NCI-H1105 (cell line): ENCODE results near the gene CRABP1.

Experiments used
- DNase-seq: peaks from one replicate; lab custom pipeline; 2025; lab: John Stamatoyannopoulos, UW

The CRABP1 gene

GRCh38 chr15:78340231-78341056, at the start of gene CRABP1:
TSS of gene CRABP1 (plus strand) at chr15:78340353. CDS start at chr15:78340429, 76 bp downstream.
- DNase-seq: no peak

- DNase-seq: no peak
Observed at GRCh38 chr15:78291052-78291451, 49.1 kb upstream of the CRABP1 start.

- no peak for DNase-seq
Observed at GRCh38 chr15:78291698-78292097, 48.5 kb upstream of the CRABP1 start.

- DNase-seq: no peak
Observed at GRCh38 chr15:78292219-78292618, 47.9 kb upstream of the CRABP1 start.

- peak; percentile 77 for DNase-seq
Observed at GRCh38 chr15:78299101-78299930, 40.8 kb upstream of the CRABP1 start, which contains the start of gene SKIC8. TSS of gene SKIC8 (minus strand) at chr15:78299609. CDS start at chr15:78295686, 3,923 bp downstream.

GRCh38 chr15:78301326-78301725, 38.8 kb upstream of the CRABP1 start:
- DNase-seq: no peak

- no peak for DNase-seq
Observed at GRCh38 chr15:78301828-78302227, 38.3 kb upstream of the CRABP1 start.

- DNase-seq: no peak
Observed at GRCh38 chr15:78302579-78303312, 37.4 kb upstream of the CRABP1 start.

- DNase-seq: no peak
Observed at GRCh38 chr15:78304216-78305066, 35.7 kb upstream of the CRABP1 start.

GRCh38 chr15:78306176-78306774, 33.9 kb upstream of the CRABP1 start:
- DNase-seq: no peak

- no peak for DNase-seq
Observed at GRCh38 chr15:78307976-78308375, 32.2 kb upstream of the CRABP1 start.

- peak; percentile 65 for DNase-seq
Observed at GRCh38 chr15:78308422-78309032, 31.6 kb upstream of the CRABP1 start.

GRCh38 chr15:78311292-78311691, 28.9 kb upstream of the CRABP1 start:
- no peak for DNase-seq

GRCh38 chr15:78312536-78312935, 27.6 kb upstream of the CRABP1 start:
- no peak for DNase-seq

GRCh38 chr15:78312957-78313356, 27.2 kb upstream of the CRABP1 start:
- DNase-seq: no peak

GRCh38 chr15:78313383-78313782, 26.8 kb upstream of the CRABP1 start:
- DNase-seq: no peak

- no peak for DNase-seq
Observed at GRCh38 chr15:78314181-78314581, 26.0 kb upstream of the CRABP1 start.

- DNase-seq: no peak
Observed at GRCh38 chr15:78315686-78316282, 24.4 kb upstream of the CRABP1 start.

GRCh38 chr15:78316283-78317083, 23.7 kb upstream of the CRABP1 start:
- DNase-seq: no peak
